Kidney (tissue), 14 donors: ENCODE data around the gene TCF7L2. TPM values are rescaled to one million over a fixed set of nuclear protein-coding genes. Genes with fewer than 3 reads are reported as not detected.
A peak's percentile ranks its signal among the peaks of the same experiment; 100 is the strongest.

Source experiments
- DNase-seq, 5 donors: peaks; one replicate each; pipeline ENCODE4 v3.0.0-alpha.2; 2013 to 2020
- FAIRE-seq: peaks from 2 replicates; lab custom pipeline; 2012; peaks lifted over from hg19 to GRCh38; lab: Jason Lieb, UNC
- H3K27ac ChIP-seq, 2 donors: one replicate each; pipeline ENCODE4 v1.7.0; 2013; ENCODE audit warnings: low read depth in 2 of 2, low read length in 2 of 2, inconsistent platforms in 1 of 2
- H3K27me3 ChIP-seq: one replicate; pipeline ENCODE4 v1.7.1; 2013; ENCODE audit warnings: low read length, inconsistent platforms; ENCODE audit not compliant: control insufficient read depth, insufficient read depth
- H3K36me3 ChIP-seq, 3 donors: one replicate each; pipeline versions ENCODE4 v1.7.0 to v1.7.1; 2013; ENCODE audit warnings: low read length in 3 of 3, control low read depth in 1 of 3, inconsistent platforms in 1 of 3; ENCODE audit not compliant: insufficient read depth in 3 of 3, control insufficient read depth in 2 of 3
- H3K4me1 ChIP-seq, 3 donors: one replicate each; pipeline versions ENCODE4 v1.7.0 to v1.7.1; 2013; ENCODE audit warnings: low read length in 3 of 3, inconsistent platforms in 1 of 3, low read depth in 1 of 3; ENCODE audit not compliant: control insufficient read depth in 2 of 3, insufficient read depth in 2 of 3
- H3K4me3 ChIP-seq, 3 donors: one replicate each; pipeline versions ENCODE4 v1.7.0 to v1.8.1; 2013; ENCODE audit warnings: low read length in 3 of 3, control low read depth in 1 of 3, inconsistent platforms in 1 of 3
- H3K9ac ChIP-seq, 3 donors: one replicate each; pipeline versions ENCODE4 v1.7.0 to v1.7.1; 2013; ENCODE audit warnings: low read length in 3 of 3, control low read depth in 1 of 3, inconsistent platforms in 1 of 3
- H3K9me3 ChIP-seq, 3 donors: one replicate each; pipeline versions ENCODE4 v1.7.0 to v1.7.1; 2013; ENCODE audit warnings: low read length in 3 of 3, control low read depth in 1 of 3, inconsistent platforms in 1 of 3; ENCODE audit not compliant: control insufficient read depth in 2 of 3, insufficient read depth in 1 of 3
- CTCF ChIP-seq: IDR thresholded peaks from 3 replicates; pipeline ENCODE4 v1.5.1; 2012; ENCODE audit warnings: mild to moderate bottlenecking, moderate library complexity, borderline replicate concordance; ENCODE audit not compliant: insufficient read depth; ENCODE audit errors: extremely low read depth
- intact Hi-C: fragments of 100-400 bp; cut with DNase I; formaldehyde crosslinking; loops from one replicate; pipeline ENCODE4 v1.11.1; 2022
- polyA plus RNA-seq: library from polyadenylated mRNA; stranded (reverse); fragments of 350-450 nt; fragmentation: Illumina TruSeq; extraction: RNeasy Lipid Tissue Mini Kit (QIAGEN cat#74804); gene quantifications from one replicate; pipeline ENCODE4 v1.2.3, GENCODE V29; 2014; ENCODE audit warnings: low read depth, low replicate concordance; ENCODE audit not compliant: insufficient read depth
- total RNA-seq: library from RNA; stranded (reverse); fragmentation: NEBNext Ultra II Directional; extraction: Animal tissue kit (Norgen Biotek cat#: 25700); gene quantifications from one replicate; pipeline ENCODE4 v1.2.1, GENCODE V29; 2021
- donor health status: control.
- donor health status: control.
- donor health status: control.
- donor health status: control.
- donor health status: control.
- donor health status: DM: yes; HTN: yes; CAD: no.
- donor health status: Normal renal cell carcinoma (clear cell type).

TCF7L2 gene
- total and polyA plus RNA-seq, 2 donors from 2014 or later: 6.5 to 32.4 TPM

DNA sequence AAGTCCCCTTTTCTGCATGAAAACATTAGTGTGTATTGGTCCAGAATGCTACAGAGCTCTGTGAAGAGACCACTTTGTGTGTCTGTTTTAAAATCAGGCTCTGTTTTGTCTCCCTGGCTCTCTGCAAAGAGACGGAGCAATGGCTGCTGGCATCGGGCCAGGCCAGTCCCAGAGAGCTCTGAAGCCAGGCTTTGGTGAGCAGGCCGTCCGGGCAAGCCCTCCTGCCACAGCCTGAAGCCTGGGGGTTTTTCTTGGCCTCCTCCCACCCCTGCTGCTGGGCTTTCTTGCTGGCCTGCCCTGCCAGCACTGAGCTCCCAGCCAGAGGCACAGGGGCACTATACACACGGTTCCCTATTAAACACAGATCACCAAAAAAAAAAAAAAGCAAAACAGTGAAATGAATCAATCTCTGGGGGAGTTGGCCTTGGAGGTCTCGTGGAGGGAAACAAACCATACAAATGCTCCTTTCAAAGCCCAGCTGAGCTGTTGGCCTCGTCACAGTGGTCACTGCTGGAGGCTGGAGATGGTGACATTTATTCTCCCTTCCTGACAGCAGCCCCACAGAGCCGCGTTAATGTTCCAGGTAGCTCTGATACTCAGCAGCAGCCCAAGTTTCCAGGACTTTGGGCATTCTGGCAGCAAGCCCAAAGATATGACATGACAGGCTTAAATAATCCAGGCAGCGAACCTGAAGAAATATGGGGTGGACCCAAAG is 237.2 kb downstream of the TCF7L2 start:
- Histone ChIP-seq H3K36me3 (no peaks in the 10 kb centered on the region), H3K27me3 (no peaks in the 10 kb centered on the region), H3K27ac (no peak overlapping the region), H3K9me3 (no peaks in the 10 kb centered on the region), H3K4me1 (no peaks in the 10 kb centered on the region), H3K4me3 (no peak overlapping the region), H3K9ac (no peak overlapping the region)
- TF ChIP-seq CTCF: no peak
- intact Hi-C loops: no loop called here
- no peak for FAIRE-seq
- peak; percentile 22 to 87 (median 58) for DNase-seq

- Histone ChIP-seq H3K36me3 (no peaks in the 10 kb centered on the region), H3K9ac (no peak overlapping the region), H3K4me1 (no peaks in the 10 kb centered on the region), H3K27ac (no peak overlapping the region), H3K4me3 (no peak overlapping the region), H3K9me3 (peaks cover 0 to 2% (median 0%) of the 10 kb centered on the region in 3 donors), H3K27me3 (no peaks in the 10 kb centered on the region)
- DNase-seq (no peak), FAIRE-seq (no peak)
- intact Hi-C loops: no loop called here
- no peak for TF ChIP-seq CTCF
Measured at GRCh38 chr10:113199459-113199858, 249.4 kb downstream of the TCF7L2 start.

DNA sequence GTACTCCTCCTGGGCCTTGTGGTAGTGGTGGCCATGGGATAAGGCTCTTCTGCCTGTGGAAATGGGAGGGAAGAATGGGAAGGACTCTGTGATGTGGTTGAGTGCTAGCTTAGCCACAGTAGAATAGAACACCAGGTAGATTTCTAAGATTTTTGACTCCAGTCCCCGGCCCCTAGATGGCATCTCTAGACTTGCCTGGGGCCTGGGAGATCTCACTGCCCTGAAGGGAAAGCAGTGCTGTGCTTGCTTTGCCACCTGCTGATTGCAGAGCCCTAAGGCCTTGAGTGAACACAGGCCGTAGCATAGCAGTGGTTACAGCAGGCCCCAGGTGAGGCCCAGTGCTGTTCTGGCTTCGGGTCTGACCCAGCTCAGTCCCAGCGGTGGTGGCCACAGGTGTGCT is 252.0 kb downstream of the TCF7L2 start:
- no peak overlapping the region for H3K9ac ChIP-seq
- no peaks in the 10 kb centered on the region for H3K27me3 ChIP-seq
- H3K27ac ChIP-seq: no peak overlapping the region
- FAIRE-seq: no peak
- H3K4me3 ChIP-seq: no peak overlapping the region
- no peak for TF ChIP-seq CTCF
- H3K4me1 ChIP-seq: no peaks in the 10 kb centered on the region
- H3K36me3 ChIP-seq: no peaks in the 10 kb centered on the region
- intact Hi-C loops: no loop called here
- H3K9me3 ChIP-seq: peaks cover 0 to 11% (median 0%) of the 10 kb centered on the region in 3 donors
- DNase-seq: no peak
